Upper lobe of left lung (tissue), 4 donors: ENCODE measurements around the gene CMTM2.

Experiments
- CTCF ChIP-seq, 6 experiments: fragments of 450-650 bp in 4 of 6; fragments of 200-600 bp in 2 of 6; sonication (generic) in 2 of 6; IDR thresholded peaks; one replicate each; pipeline ENCODE4 v1.5.1; 2016 to 2019; ENCODE audit warnings: antibody characterized with exemption in 6 of 6
- EP300 ChIP-seq, 4 donors: sonication (generic); formaldehyde crosslinking; IDR thresholded peaks; one replicate each; pipeline ENCODE4 v1.5.1; 2017; ENCODE audit warnings: antibody characterized with exemption in 4 of 4, control low read depth in 2 of 4
- POLR2A ChIP-seq, 4 donors: fragments of 450-650 bp; IDR thresholded peaks; one replicate each; pipeline ENCODE4 v1.5.1; 2016 to 2017; ENCODE audit warnings: antibody characterized with exemption in 4 of 4, mild to moderate bottlenecking in 2 of 4
- POLR2AphosphoS5 ChIP-seq, 2 donors: sonication (generic); formaldehyde crosslinking; IDR thresholded peaks; one replicate each; pipeline ENCODE4 v1.5.1; 2017; ENCODE audit warnings: antibody characterized with exemption in 2 of 2

- TF ChIP-seq CTCF (IDR thresholded peaks at IDR 0.05), result no peak
- TF ChIP-seq POLR2AphosphoS5 (IDR thresholded peaks at IDR 0.05), result no peak
- no peak for TF ChIP-seq EP300 (IDR thresholded peaks at IDR 0.05)
- no peak for TF ChIP-seq POLR2A (IDR thresholded peaks at IDR 0.05)
Observed at GRCh38 chr16:66634527-66635196, 55.4 kb downstream of the CMTM2 start.
